Small intestine (tissue), 7 donors: ENCODE data around the gene GPR26. TPM values are rescaled to one million over a fixed set of nuclear protein-coding genes. Genes with fewer than 3 reads are reported as not detected.
A peak's percentile ranks its signal among the peaks of the same experiment; 100 is the strongest.

Experiments
- DNase-seq, 2 donors: peaks; one replicate each; pipeline versions ENCODE4 v3.0.0 to v3.0.0-alpha.2; 2013
- FAIRE-seq: peaks from 2 replicates; lab custom pipeline; 2012; peaks lifted over from hg19 to GRCh38; lab: Jason Lieb, UNC
- H3K27ac ChIP-seq, 3 donors: one replicate each; pipeline ENCODE4 v1.5.1; 2013; ENCODE audit warnings: low read length in 2 of 3, mild to moderate bottlenecking in 2 of 3, control low read depth in 1 of 3, inconsistent platforms in 1 of 3, low read depth in 1 of 3, moderate library complexity in 1 of 3
- H3K27me3 ChIP-seq, 3 donors: one replicate each; pipeline ENCODE4 v1.6.1; 2013; ENCODE audit warnings: low read length in 3 of 3, inconsistent platforms in 1 of 3; ENCODE audit not compliant: control insufficient read depth in 3 of 3, insufficient read depth in 3 of 3
- H3K36me3 ChIP-seq, 3 donors: one replicate each; pipeline ENCODE4 v1.6.1; 2013; ENCODE audit warnings: low read length in 3 of 3, inconsistent platforms in 1 of 3, low read depth in 1 of 3, mild to moderate bottlenecking in 1 of 3, moderate library complexity in 1 of 3; ENCODE audit not compliant: control insufficient read depth in 3 of 3, insufficient read depth in 2 of 3
- H3K4me1 ChIP-seq, 3 donors: one replicate each; pipeline ENCODE4 v1.6.1; 2013; ENCODE audit warnings: low read length in 2 of 3, inconsistent platforms in 1 of 3, low read depth in 1 of 3, mild to moderate bottlenecking in 1 of 3, moderate library complexity in 1 of 3; ENCODE audit not compliant: control insufficient read depth in 3 of 3, insufficient read depth in 2 of 3
- H3K4me3 ChIP-seq, 3 donors: one replicate each; pipeline ENCODE4 v1.5.1; 2013; ENCODE audit warnings: low read length in 3 of 3, control low read depth in 1 of 3, inconsistent platforms in 1 of 3, low read depth in 1 of 3, mild to moderate bottlenecking in 1 of 3, moderate library complexity in 1 of 3
- H3K9me3 ChIP-seq, 2 donors: one replicate each; pipeline ENCODE4 v1.6.1; 2013; ENCODE audit warnings: low read depth in 1 of 2, low read length in 1 of 2; ENCODE audit not compliant: control insufficient read depth in 2 of 2, insufficient read depth in 1 of 2
- WGBS, 3 donors: extraction: QIAGEN DNeasy Blood & Tissue Kit; methylation state at CpG; one replicate each; pipeline ENCODE4 v1.1.7; 2013; 5-methylcytosine and 5-hydroxymethylcytosine counted together
- polyA plus RNA-seq, 4 donors: library from polyadenylated mRNA; stranded (reverse) in 3 of 4; unstranded in 1 of 4; fragments of 200-250 nt in 3 of 4; fragments of 120-200 nt in 1 of 4; gene quantifications; one replicate each; pipeline versions ENCODE4 v1.2.1 to v1.2.3, GENCODE V29; 2013
- donor health status: healthy with polysubstance abuse.
- donor health status: control.
- donor health status: control.
- donor health status: Bipolar disorder and iron deficiency.
- donor health status: healthy.

Gene GPR26
- polyA plus RNA-seq, 4 donors = 0.10 TPM; not detected in 3

DNA sequence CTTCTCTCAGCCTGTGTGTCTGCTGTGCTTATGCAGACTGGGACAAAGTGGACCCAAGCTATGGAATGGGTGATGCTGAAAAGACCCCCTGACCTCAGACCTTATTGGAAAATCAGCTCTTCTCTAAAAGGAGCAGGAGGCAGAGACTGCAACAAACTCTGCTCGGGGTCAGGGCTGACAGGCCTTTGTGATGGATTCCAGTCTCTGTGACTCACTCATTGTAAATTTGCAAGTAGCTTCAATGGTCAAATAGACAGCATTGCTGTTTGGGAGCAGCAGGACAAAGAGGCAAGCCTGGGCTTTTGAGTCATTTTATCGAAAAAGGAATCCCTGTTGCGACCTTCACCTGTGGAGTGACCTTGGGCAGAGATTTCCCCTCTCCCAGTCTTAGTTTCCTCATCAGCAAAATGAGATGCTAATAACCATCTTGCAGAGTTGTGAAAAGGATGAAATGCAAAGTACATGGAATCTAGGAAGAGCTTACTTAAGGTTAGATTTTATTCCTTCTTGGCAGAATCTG lies 26.1 kb upstream of the GPR26 start:
- no peak overlapping the region for H3K4me3 ChIP-seq
- 53 to 77% (median 71%) methylated on average over 3 of the region's 3 CpGs for WGBS, 3 donors
- H3K36me3 ChIP-seq = no peaks in the 10 kb centered on the region
- H3K4me1 ChIP-seq = no peaks in the 10 kb centered on the region
- H3K27me3 ChIP-seq = no peaks in the 10 kb centered on the region
- no peaks in the 10 kb centered on the region for H3K9me3 ChIP-seq
- FAIRE-seq = no peak
- no peak for DNase-seq
- H3K27ac ChIP-seq = no peak overlapping the region

DNA sequence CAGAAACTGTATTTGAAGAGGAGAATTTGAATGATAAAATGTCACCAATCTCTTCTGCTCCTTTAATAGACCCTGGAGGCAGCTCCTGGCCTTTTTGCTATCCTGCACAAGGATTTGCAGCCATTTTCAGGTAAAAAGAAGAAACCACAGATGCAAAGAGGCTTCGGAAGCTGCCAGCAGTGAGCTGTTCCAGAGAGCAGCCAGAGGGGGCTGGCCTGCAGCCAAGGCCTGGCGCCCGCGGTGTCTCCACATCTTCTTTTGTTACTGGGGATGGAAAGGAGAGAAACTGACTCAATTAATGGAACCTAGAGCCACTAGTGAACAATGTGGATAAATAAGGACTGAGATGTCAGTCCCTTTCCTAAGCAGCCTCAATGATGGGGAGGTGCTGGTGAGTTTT lies 23.9 kb upstream of the GPR26 start:
- no peaks in the 10 kb centered on the region for H3K9me3 ChIP-seq
- H3K4me3 ChIP-seq = no peak overlapping the region
- H3K27me3 ChIP-seq = no peaks in the 10 kb centered on the region
- DNase-seq (no peak), FAIRE-seq (no peak)
- H3K27ac ChIP-seq = no peak overlapping the region
- no peaks in the 10 kb centered on the region for H3K4me1 ChIP-seq
- WGBS, 3 donors = 25 to 37% (median 34%) methylated on average over 4 of the region's 4 CpGs
- no peaks in the 10 kb centered on the region for H3K36me3 ChIP-seq

- Histone ChIP-seq H3K27me3 (no peaks in the 10 kb centered on the region), H3K36me3 (no peaks in the 10 kb centered on the region), H3K9me3 (no peaks in the 10 kb centered on the region), H3K4me3 (no peak overlapping the region), H3K4me1 (no peaks in the 10 kb centered on the region), H3K27ac (no peak overlapping the region)
- WGBS, 3 donors = 34 to 52% (median 48%) methylated on average over 8 of the region's 8 CpGs
- FAIRE-seq (no peak), DNase-seq (peak; percentile 50 to 67)
Observed at GRCh38 chr10:123642697-123643096, 23.5 kb upstream of the GPR26 start.

DNA sequence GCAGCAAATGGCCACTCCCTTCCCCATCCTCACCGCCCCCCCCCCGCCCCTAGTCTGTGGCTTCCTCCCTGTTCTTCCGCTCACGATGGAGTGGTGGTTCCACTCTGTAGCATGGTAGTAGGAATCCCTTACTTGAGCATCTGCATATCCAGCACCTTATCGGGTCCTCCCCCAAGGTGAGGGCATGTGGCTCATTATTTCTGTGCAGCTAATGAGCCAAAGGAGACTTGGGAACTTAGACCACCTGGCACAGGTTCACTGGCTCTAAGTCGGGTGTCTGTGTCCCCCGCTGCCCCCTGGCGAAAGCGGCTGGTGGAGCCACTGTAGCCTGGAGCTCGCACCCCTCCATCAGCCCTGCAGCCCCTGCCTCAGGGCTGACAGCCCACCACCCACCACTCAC lies 22.8 kb upstream of the GPR26 start:
- no peaks in the 10 kb centered on the region for H3K9me3 ChIP-seq
- DNase-seq (no peak), FAIRE-seq (no peak)
- WGBS, 3 donors = 72 to 84% (median 76%) methylated on average over 10 of the region's 10 CpGs
- H3K27me3 ChIP-seq = no peaks in the 10 kb centered on the region
- no peak overlapping the region for H3K27ac ChIP-seq
- no peak overlapping the region for H3K4me3 ChIP-seq
- no peaks in the 10 kb centered on the region for H3K4me1 ChIP-seq
- no peaks in the 10 kb centered on the region for H3K36me3 ChIP-seq

DNA sequence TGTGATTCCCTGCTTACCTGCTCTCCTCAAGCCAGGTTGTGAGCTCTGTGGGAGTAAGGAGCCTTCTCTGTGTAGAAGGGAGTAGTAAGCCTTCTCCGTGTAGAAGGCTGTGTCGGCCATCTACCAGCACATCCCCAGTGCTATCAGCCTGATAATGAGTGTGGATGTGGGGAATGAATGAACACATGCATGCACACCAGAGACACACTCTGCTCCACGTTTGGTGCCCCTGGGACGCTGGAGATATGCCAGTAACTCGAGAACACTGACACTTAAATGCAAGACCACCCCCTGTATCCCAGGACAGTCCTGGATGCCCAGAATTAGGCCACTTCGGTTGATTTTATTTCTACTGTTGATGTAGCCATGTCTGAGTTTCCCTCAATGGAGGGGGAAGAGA lies 21.1 kb upstream of the GPR26 start:
- FAIRE-seq (no peak), DNase-seq (no peak)
- WGBS, 3 donors = 57 to 72% (median 61%) methylated on average over 6 of the region's 6 CpGs

DNA sequence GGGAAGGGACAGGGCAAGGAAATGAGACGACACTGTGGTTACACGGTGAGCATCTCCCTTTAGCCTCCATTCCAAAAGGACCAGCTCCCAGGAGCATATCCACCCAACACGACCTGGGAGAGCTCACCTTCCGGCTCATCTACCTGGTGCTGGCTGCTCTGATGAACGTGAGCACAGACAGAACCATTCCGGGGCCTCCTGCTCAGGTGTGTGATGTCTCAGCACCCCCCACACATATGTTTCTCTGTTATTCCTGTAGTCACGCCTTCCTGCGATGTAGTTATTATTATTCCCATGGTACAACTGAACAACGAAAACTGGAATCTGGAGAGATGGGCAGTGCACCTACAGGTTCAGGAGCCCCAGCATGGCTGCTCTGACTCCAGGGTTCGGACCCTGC lies 20.5 kb upstream of the GPR26 start:
- no peak for DNase-seq
- no peaks in the 10 kb centered on the region for H3K36me3 ChIP-seq
- no peaks in the 10 kb centered on the region for H3K27me3 ChIP-seq
- H3K4me3 ChIP-seq = no peak overlapping the region
- H3K27ac ChIP-seq = no peak overlapping the region
- no peak for FAIRE-seq
- H3K9me3 ChIP-seq = no peaks in the 10 kb centered on the region
- WGBS, 3 donors = 71 to 85% (median 80%) methylated on average over 10 of the region's 10 CpGs
- H3K4me1 ChIP-seq = no peaks in the 10 kb centered on the region

More for the DNA sequence above, 21.1 kb upstream of the GPR26 start:
- Histone ChIP-seq H3K4me3 (no peak overlapping the region), H3K27ac (no peak overlapping the region), H3K27me3 (no peaks in the 10 kb centered on the region), H3K36me3 (no peaks in the 10 kb centered on the region), H3K9me3 (no peaks in the 10 kb centered on the region), H3K4me1 (no peaks in the 10 kb centered on the region)

DNA sequence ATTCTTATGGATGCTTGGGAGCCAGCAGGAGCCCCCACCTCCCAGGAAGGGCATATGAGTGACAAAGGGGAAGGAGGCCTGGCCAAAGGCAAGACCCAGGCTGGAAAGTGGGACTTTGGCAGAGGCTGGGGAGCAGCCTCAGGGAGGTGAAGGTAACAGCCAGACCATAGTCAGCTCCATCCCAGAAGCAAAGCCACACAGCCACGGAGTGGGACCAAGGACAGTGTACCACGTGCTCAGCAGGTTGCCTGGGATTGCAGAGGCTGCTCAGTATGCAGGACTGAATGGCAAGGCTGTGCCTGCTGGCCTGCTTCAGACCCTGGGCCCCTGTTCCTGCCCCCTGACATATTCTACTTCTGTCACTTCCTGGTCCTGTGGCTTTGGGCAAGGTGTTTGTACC lies 17.6 kb upstream of the GPR26 start:
- no peak overlapping the region for H3K4me3 ChIP-seq
- FAIRE-seq = no peak
- no peaks in the 10 kb centered on the region for H3K36me3 ChIP-seq
- 6 to 33% (median 33%) methylated on average over 2 of the region's 2 CpGs for WGBS, 3 donors
- H3K27me3 ChIP-seq = no peaks in the 10 kb centered on the region
- no peaks in the 10 kb centered on the region for H3K9me3 ChIP-seq
- no peaks in the 10 kb centered on the region for H3K4me1 ChIP-seq
- H3K27ac ChIP-seq = no peak overlapping the region
- DNase-seq = no peak

GRCh38 chr10:123649676-123650075 lies 16.5 kb upstream of the GPR26 start:
- Histone ChIP-seq H3K27ac (no peak overlapping the region), H3K4me1 (no peaks in the 10 kb centered on the region), H3K4me3 (no peak overlapping the region), H3K9me3 (no peaks in the 10 kb centered on the region), H3K36me3 (no peaks in the 10 kb centered on the region), H3K27me3 (no peaks in the 10 kb centered on the region)
- FAIRE-seq = no peak
- DNase-seq = no peak
- 65 to 74% (median 71%) methylated on average over 4 of the region's 4 CpGs for WGBS, 3 donors

GRCh38 chr10:123651421-123652047 lies 14.6 kb upstream of the GPR26 start:
- no peaks in the 10 kb centered on the region for H3K27me3 ChIP-seq
- 77 to 86% (median 80%) methylated on average over 6 of the region's 6 CpGs for WGBS, 3 donors
- H3K4me1 ChIP-seq = no peaks in the 10 kb centered on the region
- H3K9me3 ChIP-seq = no peaks in the 10 kb centered on the region
- H3K36me3 ChIP-seq = no peaks in the 10 kb centered on the region
- H3K27ac ChIP-seq = no peak overlapping the region
- DNase-seq = no peak
- no peak for FAIRE-seq
- H3K4me3 ChIP-seq = no peak overlapping the region
